NCI-H146 treated with DMSO at 0.1 percent for 48 hours (cell line): ENCODE measurements around the gene NPHP4.
A peak's percentile ranks its signal among the peaks of the same experiment; 100 is the strongest.

Experiments used
- DNase-seq: peaks from one replicate; lab custom pipeline; 2025; ENCODE audit not compliant: unreplicated experiment; lab: John Stamatoyannopoulos, UW

Gene NPHP4

GRCh38 chr1:5951846-5952410 lies 40.3 kb downstream of the NPHP4 start:
- no peak for DNase-seq

DNA sequence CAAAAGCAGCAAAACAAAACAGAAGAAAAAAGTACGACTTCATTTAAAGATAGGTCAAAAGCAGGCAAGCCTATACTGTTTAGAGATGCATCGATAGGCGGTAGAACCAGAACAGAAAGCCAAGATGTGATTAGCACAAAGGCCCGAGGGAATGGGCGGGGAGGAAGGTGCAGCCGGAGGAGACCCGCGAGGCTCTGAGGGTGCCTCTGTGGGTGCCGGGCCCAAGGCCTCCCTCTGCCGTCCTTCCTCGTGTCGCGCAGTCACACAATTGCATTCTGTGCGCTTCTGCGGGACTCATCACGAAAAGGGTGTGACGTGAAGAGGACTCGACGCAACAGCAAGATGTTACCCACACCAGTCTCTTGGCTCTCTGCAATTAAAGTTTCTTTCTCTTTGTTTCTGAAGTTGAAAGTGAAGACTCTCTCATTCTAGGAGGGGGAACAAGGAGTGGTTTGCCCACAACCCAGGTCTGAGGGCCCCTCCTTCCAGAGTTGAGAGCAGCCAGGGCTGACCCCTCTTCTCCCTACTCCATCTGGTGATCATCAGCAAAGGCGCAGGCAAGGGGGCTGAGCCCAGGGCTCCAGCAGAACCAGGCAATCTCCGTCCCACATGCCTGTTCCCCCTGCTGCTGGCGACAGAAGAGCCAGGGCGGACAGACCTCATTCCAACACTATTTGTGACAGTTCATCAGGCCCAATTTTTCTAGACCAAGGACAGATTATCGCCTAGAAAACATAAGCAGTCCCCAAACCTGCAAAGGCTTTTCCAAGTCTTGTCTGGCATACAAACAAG lies 41.0 kb downstream of the NPHP4 start:
- no peak for DNase-seq

GRCh38 chr1:5950201-5950895 lies 41.9 kb downstream of the NPHP4 start:
- DNase-seq: no peak

- DNase-seq: no peak
Observed at GRCh38 chr1:5949761-5950100, 42.5 kb downstream of the NPHP4 start.

GRCh38 chr1:5949085-5949760 lies 43.0 kb downstream of the NPHP4 start:
- DNase-seq: peak; percentile 69

GRCh38 chr1:5948681-5949005 lies 43.6 kb downstream of the NPHP4 start:
- no peak for DNase-seq

- no peak for DNase-seq
Observed at GRCh38 chr1:5947978-5948680, 44.1 kb downstream of the NPHP4 start.

DNA sequence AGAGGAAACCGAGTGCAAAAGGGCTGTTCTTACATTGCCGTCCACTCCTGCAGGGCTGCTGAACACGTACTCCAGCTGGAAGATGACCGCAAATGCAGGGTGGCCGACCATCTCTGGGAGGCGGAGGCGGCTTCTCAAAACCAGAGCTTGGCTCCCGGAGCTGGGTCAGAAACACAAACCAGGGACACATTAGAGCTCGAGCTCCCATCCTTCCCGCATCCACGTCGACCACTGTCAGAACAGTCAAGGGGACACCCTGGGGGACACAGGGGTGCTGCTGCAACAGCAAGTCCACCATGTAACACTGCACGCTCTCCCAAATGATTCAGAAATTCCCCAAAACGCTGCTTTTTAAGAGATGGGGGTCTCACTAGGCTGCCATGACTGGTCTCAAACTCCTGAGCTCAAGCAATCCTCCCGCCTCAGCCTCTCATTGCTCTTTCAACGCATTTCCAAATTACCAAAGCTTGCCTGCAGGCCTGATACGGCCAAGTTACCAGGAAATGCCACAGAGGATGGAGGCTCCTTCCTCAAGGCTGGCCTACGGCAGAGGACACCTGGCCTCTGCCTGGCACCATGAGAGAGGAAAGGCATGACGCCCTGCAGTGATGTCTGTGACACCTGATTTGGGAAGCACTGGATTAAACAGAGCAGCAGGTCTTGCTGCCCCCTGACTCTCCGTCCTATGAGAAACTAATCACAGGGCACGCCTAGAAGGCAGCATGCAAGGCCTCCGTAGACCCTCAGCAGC lies 45.0 kb downstream of the NPHP4 start:
- DNase-seq: no peak

DNA sequence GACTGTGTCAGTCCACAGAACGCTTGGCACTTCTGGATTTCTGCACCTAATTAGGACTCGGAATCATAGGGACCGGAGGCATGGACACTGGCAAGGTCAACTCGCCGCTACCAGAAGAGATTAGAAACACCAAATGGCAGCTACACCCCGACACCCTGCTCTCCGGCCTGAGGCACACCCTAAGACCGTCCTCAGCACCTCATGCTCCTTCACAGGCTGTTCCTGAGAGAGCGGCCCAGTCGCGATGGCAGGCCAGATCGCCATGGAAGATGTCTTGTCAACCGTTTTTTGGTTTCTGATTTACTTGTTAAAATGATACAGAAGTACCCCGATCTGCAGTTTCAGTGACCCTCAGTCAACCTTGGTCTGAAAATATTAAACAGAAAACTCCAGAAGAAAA lies 46.8 kb downstream of the NPHP4 start:
- DNase-seq: no peak

DNA sequence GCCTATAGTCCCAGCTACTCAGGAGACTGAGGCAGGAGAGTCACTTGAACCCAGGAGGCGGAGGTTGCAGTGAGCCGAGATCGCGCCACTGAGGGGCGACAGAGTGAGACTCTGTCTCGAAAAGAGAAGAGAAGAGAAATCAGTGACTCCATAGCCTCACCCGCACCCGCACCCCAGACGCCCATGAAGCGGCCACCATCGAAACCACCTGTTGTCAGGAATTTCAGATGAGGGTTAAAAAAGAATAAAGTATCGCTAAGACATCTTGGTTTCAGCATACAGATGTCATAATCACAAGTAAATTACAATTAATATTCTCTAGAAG lies 47.4 kb downstream of the NPHP4 start:
- DNase-seq: no peak

DNA sequence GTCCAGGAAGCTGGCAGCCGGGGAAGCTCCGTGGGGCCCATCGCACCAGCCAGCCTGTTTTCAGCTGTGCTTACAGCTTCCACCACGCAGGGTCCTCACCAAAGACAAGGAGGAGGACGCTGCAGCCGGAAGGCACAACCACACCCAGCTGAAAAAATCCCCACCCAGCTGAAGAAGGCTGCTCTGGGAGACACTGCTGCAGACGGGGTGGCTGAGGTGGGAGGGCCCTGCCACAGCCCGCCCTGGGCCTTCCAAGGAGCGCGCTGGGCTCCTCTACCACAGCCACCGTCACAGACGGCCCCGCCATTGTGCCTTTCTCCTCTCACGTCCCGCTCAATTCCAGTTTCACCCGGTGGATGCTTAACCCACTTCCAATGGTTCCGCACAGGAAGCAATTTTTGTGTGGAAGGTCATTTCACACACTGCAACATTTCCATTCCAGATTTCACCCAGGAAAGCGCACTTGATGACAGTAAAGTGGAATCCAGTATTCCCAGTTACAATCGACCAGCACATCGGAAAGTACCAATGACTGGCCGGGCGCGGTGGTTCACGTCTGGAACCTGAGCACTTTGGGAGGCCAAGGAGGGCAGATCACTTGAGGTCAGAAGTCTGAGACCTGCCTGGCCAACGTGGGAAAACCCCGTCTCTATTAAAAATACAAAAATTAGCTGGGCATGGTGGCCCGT lies 47.9 kb downstream of the NPHP4 start:
- DNase-seq: no peak

- DNase-seq: no peak
Observed at GRCh38 chr1:5943343-5944124, 48.7 kb downstream of the NPHP4 start.

- DNase-seq: no peak
Observed at GRCh38 chr1:5941671-5942070, 50.6 kb downstream of the NPHP4 start.

- DNase-seq: no peak
Observed at GRCh38 chr1:5940723-5941407, 51.4 kb downstream of the NPHP4 start.

DNA sequence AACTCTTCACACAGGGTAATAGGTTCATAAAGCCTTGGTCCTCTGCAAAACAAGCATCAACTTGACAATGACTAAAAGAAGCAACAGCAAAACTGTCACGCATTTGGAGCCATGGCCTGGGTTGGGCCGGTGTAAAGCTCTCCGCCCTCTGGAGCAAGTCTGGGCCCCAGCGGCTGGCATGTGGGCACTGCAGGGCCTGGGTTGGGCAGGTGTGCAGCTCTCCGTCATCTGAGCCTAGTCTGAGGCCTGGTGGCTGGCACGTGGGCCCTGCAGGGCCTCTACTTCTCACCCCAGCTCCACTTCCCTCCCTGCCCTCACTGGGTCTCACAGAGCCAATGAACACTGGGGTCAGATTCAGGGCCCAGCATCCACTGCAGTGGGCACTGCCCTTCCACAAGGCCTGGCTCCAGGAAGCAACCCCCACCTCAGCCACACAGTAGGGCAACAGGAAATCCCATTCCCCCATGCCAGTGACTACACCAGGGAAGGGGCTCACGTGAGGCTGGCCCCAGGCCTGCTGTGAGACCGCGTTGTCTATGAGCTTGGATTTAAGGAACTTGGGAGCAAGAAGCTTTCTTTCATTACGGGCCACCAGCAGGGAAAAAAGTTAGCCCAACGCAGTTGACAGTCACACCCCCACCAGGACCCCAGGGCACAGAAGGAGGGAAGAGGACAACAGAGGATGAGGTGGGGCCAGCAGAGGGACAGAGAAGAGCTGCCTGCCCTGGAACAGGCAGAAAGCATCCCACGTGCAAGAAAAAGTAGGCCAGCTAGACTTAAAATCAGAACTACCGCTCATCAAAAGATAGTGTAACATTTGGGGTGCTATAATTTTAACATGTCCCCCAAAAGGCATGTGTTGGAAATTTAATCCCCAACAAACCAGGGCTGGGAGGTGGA lies 52.7 kb downstream of the NPHP4 start:
- DNase-seq: no peak

DNA sequence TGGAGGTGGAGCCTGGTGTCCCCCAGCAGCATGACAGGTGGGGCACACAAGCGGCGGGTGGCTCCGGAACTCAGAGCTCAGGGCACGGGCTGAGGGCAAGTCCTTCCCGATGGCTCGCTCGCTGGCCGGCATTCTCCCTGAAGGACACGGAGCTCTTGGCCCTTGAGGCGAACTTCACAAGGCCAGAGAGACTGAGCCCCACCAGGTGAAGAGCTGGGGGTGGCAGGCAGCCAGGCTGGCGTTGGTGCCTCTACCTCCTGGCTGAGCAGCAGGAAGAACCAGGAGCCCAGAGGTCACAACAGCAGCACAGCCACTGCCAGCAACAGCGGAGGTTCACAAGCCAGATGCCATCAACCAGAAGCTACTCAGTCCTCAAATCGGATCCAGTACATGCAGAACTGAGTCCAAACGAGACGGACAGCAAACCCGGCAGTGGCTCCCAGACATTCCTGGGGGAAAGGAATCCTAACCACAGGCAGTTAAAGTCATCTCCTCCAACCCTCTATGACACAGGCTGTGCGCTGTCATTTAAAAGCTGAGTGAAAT lies 54.1 kb downstream of the NPHP4 start:
- no peak for DNase-seq

DNA sequence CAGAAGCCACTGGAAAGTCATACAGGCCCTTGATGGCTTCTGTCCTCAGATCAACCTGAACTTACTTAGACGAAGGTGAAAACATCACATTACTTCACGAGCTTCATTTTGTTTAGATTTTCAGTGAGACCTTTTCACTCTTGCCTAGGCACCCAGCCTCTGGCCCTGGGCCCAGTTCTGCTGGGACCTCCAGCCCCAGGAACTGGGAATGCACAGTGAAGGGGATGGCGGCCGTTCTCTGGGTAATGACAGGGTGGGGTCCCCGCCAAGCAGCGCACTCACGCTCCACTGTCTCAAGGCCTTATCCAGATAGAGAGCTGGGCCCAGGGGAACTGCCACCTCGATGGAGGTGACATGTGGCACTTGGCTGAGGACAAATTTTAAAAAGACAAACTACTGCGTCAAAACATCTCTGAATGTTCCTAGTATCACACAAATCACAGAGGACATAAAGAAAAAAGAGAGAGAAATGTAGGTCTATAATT lies 54.8 kb downstream of the NPHP4 start:
- DNase-seq: no peak
